Mammary epithelial cell (primary cell): Measurements from ENCODE around the gene LMAN2L.

Experiments used
- EZH2 ChIP-seq: IDR thresholded peaks from 2 replicates; pipeline ENCODE4 v1.6.1; 2012; ENCODE audit warnings: low read length, inconsistent platforms, borderline replicate concordance
- TF ChIP-seq, protein P1 (sequence below), 2 donors: IDR thresholded peaks in 1 of 2; conservative IDR thresholded peaks in 1 of 2; 2 replicates each; pipeline ENCODE4 v1.5.1; 2011 to 2012; ENCODE audit warnings: inconsistent platforms in 2 of 2, low read length in 2 of 2, mild to moderate bottlenecking in 2 of 2, control low read depth in 1 of 2, low read depth in 1 of 2; ENCODE audit not compliant: insufficient read depth in 1 of 2; ENCODE audit errors: extremely low read depth in 1 of 2

DNA sequence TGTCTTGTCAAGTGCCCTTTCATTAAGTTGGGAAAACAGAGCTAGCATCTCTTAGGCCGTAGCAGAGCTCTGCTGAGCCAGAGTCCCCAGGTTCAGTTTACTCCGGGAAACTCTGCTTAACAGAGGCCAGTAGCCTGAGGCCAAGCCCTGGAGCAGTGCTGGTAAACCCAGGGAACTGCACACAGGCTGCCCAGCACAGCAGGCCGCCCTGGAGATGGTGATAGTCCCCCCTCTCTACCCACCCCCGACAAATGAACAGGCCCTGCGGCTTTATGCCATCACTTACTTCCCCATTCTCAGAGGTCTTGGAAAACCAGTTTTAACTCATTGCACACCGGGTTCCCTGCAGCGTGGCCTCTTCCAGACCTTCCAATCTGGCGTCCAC, 24.4 kb upstream of the LMAN2L start:
- TF ChIP-seq, protein P1, sequence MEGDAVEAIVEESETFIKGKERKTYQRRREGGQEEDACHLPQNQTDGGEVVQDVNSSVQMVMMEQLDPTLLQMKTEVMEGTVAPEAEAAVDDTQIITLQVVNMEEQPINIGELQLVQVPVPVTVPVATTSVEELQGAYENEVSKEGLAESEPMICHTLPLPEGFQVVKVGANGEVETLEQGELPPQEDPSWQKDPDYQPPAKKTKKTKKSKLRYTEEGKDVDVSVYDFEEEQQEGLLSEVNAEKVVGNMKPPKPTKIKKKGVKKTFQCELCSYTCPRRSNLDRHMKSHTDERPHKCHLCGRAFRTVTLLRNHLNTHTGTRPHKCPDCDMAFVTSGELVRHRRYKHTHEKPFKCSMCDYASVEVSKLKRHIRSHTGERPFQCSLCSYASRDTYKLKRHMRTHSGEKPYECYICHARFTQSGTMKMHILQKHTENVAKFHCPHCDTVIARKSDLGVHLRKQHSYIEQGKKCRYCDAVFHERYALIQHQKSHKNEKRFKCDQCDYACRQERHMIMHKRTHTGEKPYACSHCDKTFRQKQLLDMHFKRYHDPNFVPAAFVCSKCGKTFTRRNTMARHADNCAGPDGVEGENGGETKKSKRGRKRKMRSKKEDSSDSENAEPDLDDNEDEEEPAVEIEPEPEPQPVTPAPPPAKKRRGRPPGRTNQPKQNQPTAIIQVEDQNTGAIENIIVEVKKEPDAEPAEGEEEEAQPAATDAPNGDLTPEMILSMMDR (conservative IDR thresholded peaks at IDR 0.05 in 1 of 2, IDR thresholded peaks at IDR 0.05 in 1 of 2; ENCODE audit: extremely low read depth in 1 of 2, insufficient read depth in 1 of 2, low read depth in 1 of 2, low read length in 2 of 2) = no peak
- no peak for TF ChIP-seq EZH2
